ENCODE results near the gene ANP32A.
A peak's percentile ranks its signal among the peaks of the same experiment; 100 is the strongest.

Gene ANP32A

GRCh38 chr15:68816795-68817303 is 3.8 kb downstream of the ANP32A start:
- DNase-seq (ENCODE audit: low read depth, low spot score) = no peak
- in situ Hi-C loops (cut with HindIII; ENCODE audit: low sequenced_read_pairs) = no loop called here
- TF ChIP-seq CTCF (IDR thresholded peaks at IDR 0.05; ENCODE audit: low read depth, low read length) = no peak
- peak overlapping the region; percentile 94 for H3K4me3 ChIP-seq (ENCODE audit: low read depth, low read length)

DNA sequence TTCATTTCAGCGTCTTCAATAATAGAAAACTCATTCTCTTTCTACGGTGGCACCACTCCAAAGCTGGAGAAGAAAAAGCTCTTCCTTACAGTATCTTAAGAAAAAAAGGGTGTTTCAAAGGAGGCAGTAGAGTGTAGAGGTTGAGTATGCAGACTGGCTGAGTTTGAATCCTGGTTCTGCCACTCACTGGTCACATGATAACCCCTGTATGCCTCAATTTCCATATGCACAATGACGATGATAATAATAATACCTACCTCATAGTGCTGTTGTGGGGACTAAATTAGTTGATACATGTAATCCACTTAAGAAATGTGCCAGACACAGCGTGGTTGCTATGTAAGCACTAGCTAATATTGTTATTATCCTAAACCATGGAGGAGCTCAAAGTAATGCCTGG is 4.5 kb downstream of the ANP32A start:
- H3K4me3 ChIP-seq (ENCODE audit: low read depth, low read length) = no peak overlapping the region
- no peak for DNase-seq (ENCODE audit: low read depth, low spot score)
- in situ Hi-C loops (cut with HindIII; ENCODE audit: low sequenced_read_pairs) = no loop called here
- no peak for TF ChIP-seq CTCF (IDR thresholded peaks at IDR 0.05; ENCODE audit: low read depth, low read length)

DNA sequence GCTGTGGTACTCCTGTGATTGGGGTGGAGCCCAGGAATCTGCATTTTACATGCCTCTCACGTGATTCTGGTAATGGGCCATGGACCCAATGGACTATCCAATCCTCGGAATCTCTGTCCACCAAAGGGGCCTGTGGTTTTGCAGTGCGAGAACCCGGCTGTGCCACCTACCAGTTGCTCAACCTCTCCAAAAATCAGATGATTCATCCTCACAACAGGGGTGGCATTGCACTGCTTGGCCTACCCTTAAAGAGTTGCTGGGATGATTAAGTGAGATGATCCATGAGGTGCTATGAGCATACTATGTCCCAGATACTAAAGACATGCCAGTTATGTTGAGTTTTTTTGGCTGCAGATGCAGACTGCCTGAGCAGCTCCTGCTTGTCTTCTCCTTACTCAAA is 5.1 kb downstream of the ANP32A start:
- H3K4me3 ChIP-seq (ENCODE audit: low read depth, low read length) = no peak overlapping the region

DNA sequence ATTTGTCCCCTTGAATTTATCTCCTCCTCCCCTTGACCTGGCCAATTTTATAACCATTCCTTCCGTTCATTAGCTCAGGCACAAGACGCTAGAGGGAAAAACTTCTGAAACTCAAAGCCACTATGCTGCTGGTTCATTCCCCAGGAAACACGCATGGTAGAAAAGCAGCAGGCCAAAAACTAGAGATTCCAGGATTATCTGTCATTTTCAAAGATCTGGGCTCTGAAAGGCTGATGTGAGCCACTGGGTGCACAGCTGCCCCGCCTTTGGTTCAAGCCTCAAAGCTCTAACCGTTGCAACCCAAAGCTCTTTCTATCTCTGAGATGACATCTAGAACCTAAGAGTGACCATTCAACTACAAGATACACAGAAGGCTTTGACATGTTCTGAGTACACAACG is 6.1 kb downstream of the ANP32A start:
- H3K4me3 ChIP-seq (ENCODE audit: low read depth, low read length) = no peak overlapping the region
- no peak for DNase-seq (ENCODE audit: low read depth, low spot score)
- no peak for TF ChIP-seq CTCF (IDR thresholded peaks at IDR 0.05; ENCODE audit: low read depth, low read length)
- in situ Hi-C loops (cut with HindIII; ENCODE audit: low sequenced_read_pairs) = no loop called here

More for the DNA sequence above, 5.1 kb downstream of the ANP32A start:
- in situ Hi-C loops (cut with HindIII; ENCODE audit: low sequenced_read_pairs) = no loop called here
- TF ChIP-seq CTCF (IDR thresholded peaks at IDR 0.05; ENCODE audit: low read depth, low read length) = no peak
- no peak for DNase-seq (ENCODE audit: low read depth, low spot score)

GRCh38 chr15:68812597-68813431 is 7.9 kb downstream of the ANP32A start:
- H3K4me3 ChIP-seq (ENCODE audit: low read depth, low read length) = no peak overlapping the region
- in situ Hi-C loops (cut with HindIII; ENCODE audit: low sequenced_read_pairs) = no loop called here
- peak; percentile 38 for DNase-seq (ENCODE audit: low read depth, low spot score)
- no peak for TF ChIP-seq CTCF (IDR thresholded peaks at IDR 0.05; ENCODE audit: low read depth, low read length)

- no peak for DNase-seq (ENCODE audit: low read depth, low spot score)
- no peak overlapping the region for H3K4me3 ChIP-seq (ENCODE audit: low read depth, low read length)
- TF ChIP-seq CTCF (IDR thresholded peaks at IDR 0.05; ENCODE audit: low read depth, low read length) = no peak
- in situ Hi-C loops (cut with HindIII; ENCODE audit: low sequenced_read_pairs) = no loop called here
These were observed 8.6 kb downstream of the ANP32A start for GRCh38 chr15:68812069-68812468.

Measured in astrocyte of the spinal cord (primary cell).